Measurements from ENCODE around the gene SIN3B. TPM values are rescaled to one million over a fixed set of nuclear protein-coding genes. Genes with fewer than 3 reads are reported as not detected.

The SIN3B gene
- total and polyA plus RNA-seq, 9 of the 15 experiments (the other 6 are each of a cell fraction or from before 2014, with no cell fraction given): 0.51 to 34.2 (median 14.3) TPM

GRCh38 chr19:16887353-16888265 is 58.4 kb downstream of the SIN3B start (continued):
- TF ChIP-seq ZNF561 (CRISPR knock-in tag; conservative IDR thresholded peaks at IDR 0.05) (no peak), E4F1 (CRISPR knock-in tag; IDR thresholded peaks at IDR 0.05; ENCODE audit: borderline replicate concordance) (no peak), MIER1 (IDR thresholded peaks at IDR 0.05; ENCODE audit: low read depth) (no peak), PHF21A (IDR thresholded peaks at IDR 0.05; ENCODE audit: borderline replicate concordance, low read depth) (no peak), ZKSCAN3 (CRISPR knock-in tag; IDR thresholded peaks at IDR 0.05) (no peak), ESRRA (IDR thresholded peaks at IDR 0.05; ENCODE audit: borderline replicate concordance, low read depth) (0 out of 2 replicates have a peak, but pooled peaks have one; percentile 24), E2F3 (CRISPR knock-in tag; IDR thresholded peaks at IDR 0.05) (no peak), NELFE (IDR thresholded peaks at IDR 0.05; ENCODE audit: insufficient read depth, insufficient read length) (no peak), EWSR1 (IDR thresholded peaks at IDR 0.05; ENCODE audit: borderline replicate concordance, low read depth, partially characterized antibody) (no peak), ZBTB17 (CRISPR knock-in tag; IDR thresholded peaks at IDR 0.05) (peak; percentile 90), TAF15 (IDR thresholded peaks at IDR 0.05; ENCODE audit: low read depth, low read length) (no peak), NR2C1 (IDR thresholded peaks at IDR 0.05) (peak; percentile 91), NR2C1 (tag; IDR thresholded peaks at IDR 0.05) (peak; percentile 90), MGA (IDR thresholded peaks at IDR 0.05) (peak; percentile 13; the same call in 1 of the 2 replicates)
